NCI-H146 treated with DMSO at 0.1 percent for 48 hours (cell line): ENCODE data around the gene TESK1.
"Not testable (repeated sequence)": the region's sequence is repeated elsewhere in the genome, so short reads cannot be mapped to it uniquely, and the experiment has no call there.

Experiments
- DNase-seq: peaks from one replicate; lab custom pipeline; 2025; ENCODE audit not compliant: unreplicated experiment; lab: John Stamatoyannopoulos, UW

TESK1 gene

GRCh38 chr9:35579659-35580227 is 25.3 kb upstream of the TESK1 start:
- not testable (repeated sequence) for DNase-seq

DNA sequence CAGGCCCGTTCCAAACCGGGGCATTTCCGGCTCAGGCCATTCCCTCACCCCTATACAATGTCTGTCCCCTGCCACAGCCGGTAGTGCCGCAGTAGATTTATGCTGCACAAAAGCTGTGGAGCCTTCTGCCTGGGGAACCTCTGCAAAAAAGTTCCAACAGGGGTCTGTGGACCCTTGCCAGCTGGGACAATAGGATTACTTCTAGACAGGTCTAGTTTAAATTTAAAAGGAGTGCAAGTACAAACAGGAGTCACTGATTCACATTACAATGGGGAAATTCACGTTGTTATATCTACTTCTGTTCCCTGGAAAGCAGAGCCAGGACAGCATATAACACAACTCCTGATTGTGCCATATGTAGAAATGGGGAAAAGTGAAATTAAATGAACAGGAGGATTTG is 21.5 kb upstream of the TESK1 start:
- DNase-seq: not testable (repeated sequence)

DNA sequence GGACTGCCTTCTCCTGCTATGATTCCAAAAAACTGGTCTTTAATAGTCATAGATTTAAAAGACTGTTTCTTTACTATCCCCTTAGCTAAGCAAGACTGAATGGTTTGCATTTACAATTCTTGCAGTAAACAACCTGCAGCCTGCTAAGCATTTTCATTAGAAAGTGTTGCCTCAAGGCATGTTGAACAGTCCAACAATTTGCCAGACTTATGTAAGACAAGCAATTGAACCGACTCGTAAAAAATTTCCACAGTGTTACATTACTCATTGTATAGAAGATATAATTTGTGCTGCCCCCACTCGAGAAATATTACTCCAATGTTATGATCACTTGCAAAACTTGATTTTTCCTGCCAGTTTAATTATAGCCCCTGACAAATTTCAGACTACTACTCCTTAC is 20.4 kb upstream of the TESK1 start:
- DNase-seq: not testable (repeated sequence)

DNA sequence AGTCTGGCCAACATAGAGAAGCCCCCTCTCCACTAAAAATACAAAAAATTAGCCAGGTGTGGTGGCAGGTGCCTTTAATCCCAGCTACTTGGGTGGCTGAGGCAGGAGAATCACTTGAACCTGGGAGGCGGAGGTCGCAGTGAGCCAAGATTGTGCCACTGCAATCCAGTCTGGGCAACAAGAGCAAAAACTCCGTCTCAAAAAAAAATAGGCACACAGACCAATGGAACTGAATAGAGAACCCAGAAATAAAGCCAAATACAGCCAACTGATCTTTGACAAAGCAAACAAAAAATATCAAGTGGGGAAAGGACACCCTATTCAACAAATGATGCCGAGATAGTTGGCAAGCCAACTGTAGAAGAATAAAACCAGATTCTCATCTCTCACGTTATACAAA is 16.6 kb upstream of the TESK1 start:
- not testable (repeated sequence) for DNase-seq

GRCh38 chr9:35593581-35593980 is 11.5 kb upstream of the TESK1 start:
- no peak for DNase-seq

GRCh38 chr9:35594471-35594870 is 10.6 kb upstream of the TESK1 start:
- no peak for DNase-seq

DNA sequence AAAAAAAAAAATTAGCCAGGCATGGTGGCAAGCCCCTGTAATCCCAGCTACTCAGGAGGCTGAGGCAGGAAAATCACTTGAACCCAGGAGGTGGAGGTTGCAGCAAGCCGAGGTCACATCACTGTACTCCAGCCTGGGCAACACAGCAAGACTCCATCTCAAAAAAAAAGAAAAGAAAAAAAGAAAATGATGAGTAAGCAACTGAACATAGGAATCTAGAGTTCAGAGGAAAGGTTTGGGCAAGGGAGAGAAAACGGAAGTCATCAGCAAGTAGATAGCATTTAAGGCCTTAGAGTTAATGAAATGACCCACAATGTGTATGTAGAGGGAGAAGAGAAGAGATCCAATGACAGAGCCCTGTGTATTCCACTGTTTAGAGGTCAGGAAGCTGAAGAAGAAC is 8.2 kb upstream of the TESK1 start:
- not testable (repeated sequence) for DNase-seq

GRCh38 chr9:35598866-35599590 is 6.0 kb upstream of the TESK1 start:
- DNase-seq: peak; percentile 24

DNA sequence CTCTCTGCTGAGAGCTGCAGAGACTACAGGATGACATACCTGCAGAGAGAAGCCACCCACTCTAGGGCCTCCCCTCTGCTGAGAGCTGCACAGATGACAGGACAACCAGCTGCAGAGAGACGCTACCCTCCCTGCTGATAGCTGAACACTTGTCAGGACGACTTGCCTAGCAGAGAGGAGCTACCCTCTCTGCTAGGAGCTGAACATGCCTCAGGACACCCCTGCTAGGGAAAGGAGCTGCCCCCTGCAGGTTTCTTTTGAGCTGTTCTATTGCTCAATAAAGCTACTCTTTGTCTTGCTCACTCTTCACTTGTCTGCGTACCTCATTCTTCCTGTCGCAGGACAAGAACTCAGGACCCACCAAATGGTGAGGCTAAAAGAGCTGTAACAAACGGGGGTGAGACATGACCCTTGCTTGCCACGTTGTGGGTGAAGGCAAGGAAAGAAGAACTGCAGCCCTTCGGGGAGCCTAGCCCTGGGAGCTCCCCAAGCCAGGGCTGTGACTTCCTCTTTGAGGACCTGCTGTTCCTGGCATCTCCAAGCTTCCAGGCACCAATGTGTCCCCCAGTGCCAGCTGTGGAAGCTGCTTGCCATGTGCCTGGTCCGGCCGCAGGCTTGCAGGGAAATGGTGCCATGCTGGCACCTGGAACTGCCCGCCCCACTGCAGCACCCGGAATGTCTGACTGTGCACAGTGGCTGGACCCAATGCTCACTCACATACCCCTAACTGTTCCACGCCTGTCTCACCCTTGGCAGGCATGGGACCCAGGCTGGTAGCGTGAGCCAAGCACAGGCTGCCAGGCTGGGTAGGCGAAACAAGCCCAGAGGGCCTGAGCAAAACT is 5.1 kb upstream of the TESK1 start:
- DNase-seq: no peak

DNA sequence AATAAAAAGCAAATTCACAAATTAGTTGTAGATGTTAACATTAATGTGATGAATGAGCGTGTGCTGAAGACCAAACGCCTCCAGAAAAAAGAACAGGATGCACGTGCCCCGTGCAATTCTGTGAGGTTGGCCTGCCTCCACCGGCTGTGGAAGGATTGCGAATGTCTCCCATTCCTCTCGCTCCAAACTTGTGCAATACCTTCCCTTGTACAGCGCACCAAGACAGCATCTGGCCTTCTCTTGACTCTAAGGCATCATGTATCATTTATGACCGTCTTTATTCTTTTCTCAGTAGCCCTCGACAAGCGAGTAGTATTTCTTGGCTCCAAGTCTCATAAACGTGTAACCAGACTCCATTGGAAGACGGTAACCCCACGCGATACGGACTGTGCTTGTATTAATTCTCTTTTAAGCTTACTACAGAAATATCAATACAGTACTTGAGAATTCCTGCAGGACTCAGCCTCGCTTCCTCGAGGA is 1.5 kb upstream of the TESK1 start:
- peak; percentile 55 for DNase-seq

GRCh38 chr9:35603986-35604577 is 980 bp upstream of the TESK1 start:
- peak; percentile 99 for DNase-seq

- DNase-seq: peak; percentile 10
Observed at GRCh38 chr9:35605351-35606137, 482 bp downstream of the TESK1 start.

- no peak for DNase-seq
Observed at GRCh38 chr9:35606138-35606504, 1.1 kb downstream of the TESK1 start.

GRCh38 chr9:35606726-35607125 is 1.7 kb downstream of the TESK1 start:
- no peak for DNase-seq

DNA sequence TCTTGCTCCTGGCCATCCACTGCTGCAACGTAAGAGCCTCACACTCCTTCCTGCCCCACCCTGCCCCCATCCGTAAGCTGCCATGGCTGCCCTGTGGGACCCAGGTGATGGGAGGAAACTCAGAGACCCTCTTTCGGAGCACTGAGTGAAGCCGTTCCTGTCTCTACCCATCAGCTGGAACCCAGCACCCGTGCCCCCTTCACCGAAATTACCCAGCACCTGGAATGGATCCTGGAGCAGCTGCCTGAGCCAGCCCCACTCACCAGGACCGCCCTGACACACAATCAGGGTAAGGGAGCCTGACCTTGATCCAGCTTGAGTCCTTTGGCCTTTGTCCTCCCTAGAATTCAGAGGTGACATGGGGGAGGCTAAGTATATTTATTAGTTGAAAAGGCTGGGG is 3.2 kb downstream of the TESK1 start:
- DNase-seq: no peak

GRCh38 chr9:35609001-35609819 is 4.1 kb downstream of the TESK1 start:
- no peak for DNase-seq

DNA sequence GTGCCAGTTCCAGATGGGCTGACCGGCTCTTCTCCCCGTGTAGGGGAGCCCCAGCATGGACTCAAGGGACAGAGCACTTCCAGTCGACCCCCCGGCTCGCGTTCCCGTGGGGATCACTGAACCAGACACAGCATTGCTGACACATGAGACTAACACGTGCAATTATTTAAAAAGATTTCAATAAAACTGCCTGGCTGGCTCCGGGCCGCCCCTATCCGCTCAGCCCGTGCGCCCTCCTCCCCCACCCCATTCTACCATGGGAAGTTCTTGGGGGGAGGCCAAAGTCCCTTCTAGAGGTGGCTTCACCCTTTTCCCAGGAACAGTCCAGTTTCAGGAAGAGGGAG is 4.7 kb downstream of the TESK1 start:
- DNase-seq: no peak

GRCh38 chr9:35611230-35611797 is 6.3 kb downstream of the TESK1 start:
- DNase-seq: no peak

- not testable (repeated sequence) for DNase-seq
Observed at GRCh38 chr9:35612066-35612465, 7.0 kb downstream of the TESK1 start.

DNA sequence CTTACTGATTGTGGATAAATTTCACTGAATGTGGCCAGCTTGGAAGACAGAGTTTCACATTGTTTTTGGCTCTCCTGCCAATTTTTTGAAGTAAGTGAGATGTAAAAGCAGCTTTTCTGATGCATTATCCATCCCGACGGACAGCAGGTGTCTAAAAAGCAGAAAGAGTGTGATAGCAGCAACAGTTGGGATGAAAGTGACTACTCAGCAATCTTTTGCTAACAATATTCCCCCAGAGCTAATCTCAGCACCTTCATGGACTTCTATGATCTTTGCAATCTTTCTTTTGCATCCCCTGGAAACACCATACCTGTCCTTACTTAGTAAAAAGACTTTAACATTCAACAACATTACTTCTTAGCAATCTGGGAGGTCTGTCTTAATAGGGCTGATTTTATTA is 7.8 kb downstream of the TESK1 start:
- DNase-seq: no peak
